Measurements from ENCODE around the gene THAP5.

The THAP5 gene

DNA sequence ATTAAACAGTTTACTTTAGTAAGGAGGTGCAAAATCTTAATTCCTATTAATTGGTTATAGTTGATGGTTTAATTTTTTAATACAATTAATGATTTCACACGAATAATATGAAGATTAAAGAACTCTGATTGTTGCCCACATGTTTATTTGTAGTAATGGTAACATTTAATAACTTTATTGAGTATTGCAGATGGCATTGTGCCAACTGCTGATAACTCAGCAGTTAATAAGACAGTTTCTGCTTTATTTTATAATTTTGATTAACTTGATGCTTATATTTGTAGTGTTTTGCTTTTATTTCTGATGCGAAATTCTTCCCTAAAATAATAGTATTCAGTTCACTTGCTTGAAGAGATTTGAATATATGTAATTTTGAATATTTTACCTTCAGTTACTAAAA lies 3.0 kb upstream of the THAP5 start:
- H3K4me3 ChIP-seq (ENCODE audit: low read depth, low read length) = no peak overlapping the region
- no peak for DNase-seq (ENCODE audit: low read depth)
- TF ChIP-seq CTCF (IDR thresholded peaks at IDR 0.05; ENCODE audit: control insufficient read depth, extremely low read depth, insufficient read depth) = no peak

DNA sequence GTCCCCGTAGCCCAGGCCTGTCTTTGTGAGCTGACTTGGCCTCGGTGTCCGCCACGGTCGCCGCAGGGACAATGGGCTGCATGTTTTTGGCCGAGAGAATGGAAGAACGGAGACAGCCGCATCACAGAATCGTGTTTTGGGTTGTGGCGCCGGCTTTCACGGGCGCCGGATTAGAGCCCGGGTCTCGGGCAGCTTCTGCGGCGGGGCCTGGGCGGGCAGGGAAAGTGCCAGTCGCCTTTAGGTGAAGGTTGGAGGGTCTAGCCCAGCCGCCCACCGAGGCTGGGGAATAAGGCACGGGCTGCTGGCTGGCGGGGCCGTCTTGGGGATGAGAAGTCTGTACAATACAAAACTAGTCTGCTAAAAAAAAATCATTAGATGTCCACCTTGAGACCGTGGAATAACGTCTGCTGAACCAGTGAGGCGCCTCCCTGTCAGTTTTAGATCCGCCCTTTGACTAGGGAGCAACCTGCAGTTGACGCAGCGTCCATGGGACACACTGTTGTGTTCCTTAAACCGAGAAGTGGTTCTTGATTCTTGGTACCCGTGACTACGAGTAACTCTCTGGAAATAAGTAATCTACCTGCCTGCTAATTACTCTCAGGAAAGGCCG lies 745 bp upstream of the THAP5 start:
- no peak for TF ChIP-seq CTCF (IDR thresholded peaks at IDR 0.05; ENCODE audit: control insufficient read depth, extremely low read depth, insufficient read depth)
- peak; percentile 35 for DNase-seq (ENCODE audit: low read depth)
- H3K4me3 ChIP-seq (ENCODE audit: low read depth, low read length) = peak overlapping the region; percentile 93

- no peak for TF ChIP-seq CTCF (IDR thresholded peaks at IDR 0.05; ENCODE audit: control insufficient read depth, extremely low read depth, insufficient read depth)
- DNase-seq (ENCODE audit: low read depth) = no peak
- peak overlapping the region; percentile 93 for H3K4me3 ChIP-seq (ENCODE audit: low read depth, low read length)
These were observed 615 bp downstream of the THAP5 start for GRCh38 chr7:108568801-108569380.

GRCh38 chr7:108565987-108566386 lies 3.5 kb downstream of the THAP5 start:
- DNase-seq (ENCODE audit: low read depth) = no peak
- no peak for TF ChIP-seq CTCF (IDR thresholded peaks at IDR 0.05; ENCODE audit: control insufficient read depth, extremely low read depth, insufficient read depth)
- no peak overlapping the region for H3K4me3 ChIP-seq (ENCODE audit: low read depth, low read length)

- DNase-seq (ENCODE audit: low read depth) = no peak
- no peak for TF ChIP-seq CTCF (IDR thresholded peaks at IDR 0.05; ENCODE audit: control insufficient read depth, extremely low read depth, insufficient read depth)
- H3K4me3 ChIP-seq (ENCODE audit: low read depth, low read length) = no peak overlapping the region
These were observed 8.4 kb downstream of the THAP5 start for GRCh38 chr7:108561047-108561619.

- TF ChIP-seq CTCF (IDR thresholded peaks at IDR 0.05; ENCODE audit: control insufficient read depth, extremely low read depth, insufficient read depth) = no peak
- DNase-seq (ENCODE audit: low read depth) = no peak
- H3K4me3 ChIP-seq (ENCODE audit: low read depth, low read length) = no peak overlapping the region
These were observed 10.3 kb downstream of the THAP5 start for GRCh38 chr7:108559253-108559652.
